Ishikawa (cell line): Measurements from ENCODE around the gene NPBWR2.
A peak's percentile ranks its signal among the peaks of the same experiment; 100 is the strongest.

Source experiments
- CEBPB ChIP-seq: IDR thresholded peaks from 2 replicates; pipeline ENCODE4 v1.6.1; 2012
- CREB1 ChIP-seq: IDR thresholded peaks from 2 replicates; pipeline ENCODE4 v1.6.1; 2012; ENCODE audit warnings: low read depth
- EGR1 ChIP-seq: IDR thresholded peaks from 2 replicates; pipeline ENCODE4 v1.6.1; 2012
- EP300 ChIP-seq: IDR thresholded peaks from 2 replicates; pipeline ENCODE4 v1.6.1; 2012; ENCODE audit warnings: borderline replicate concordance
- FOXM1 ChIP-seq: IDR thresholded peaks from 2 replicates; pipeline ENCODE4 v1.6.1; 2012; ENCODE audit warnings: low read depth, borderline replicate concordance
- NFIC ChIP-seq: IDR thresholded peaks from 2 replicates; pipeline ENCODE4 v1.6.1; 2012
- RAD21 ChIP-seq: IDR thresholded peaks from 2 replicates; pipeline ENCODE4 v1.6.1; 2012; ENCODE audit warnings: low read depth
- TAF1 ChIP-seq: IDR thresholded peaks from 2 replicates; pipeline ENCODE4 v1.6.1; 2012; ENCODE audit warnings: low read depth, mild to moderate bottlenecking
- TCF12 ChIP-seq: IDR thresholded peaks from 2 replicates; pipeline ENCODE4 v1.6.1; 2012; ENCODE audit warnings: low read depth
- TEAD4 ChIP-seq: IDR thresholded peaks from 2 replicates; pipeline ENCODE4 v1.6.1; 2012
- YY1 ChIP-seq: IDR thresholded peaks from 2 replicates; pipeline ENCODE4 v1.6.1; 2012; ENCODE audit warnings: low read depth
- ZBTB7A ChIP-seq: IDR thresholded peaks from 2 replicates; pipeline ENCODE4 v1.6.1; 2012; ENCODE audit warnings: low read depth
- TF ChIP-seq, protein P1 (sequence below): IDR thresholded peaks from 2 replicates; pipeline ENCODE4 v1.6.1; 2012
- TF ChIP-seq, protein P2 (sequence below): IDR thresholded peaks from 2 replicates; pipeline ENCODE4 v1.6.1; 2012
- TF ChIP-seq, protein P3 (sequence below): IDR thresholded peaks from 2 replicates; pipeline ENCODE4 v1.6.1; 2012; ENCODE audit warnings: low read depth, mild to moderate bottlenecking

The NPBWR2 gene

DNA sequence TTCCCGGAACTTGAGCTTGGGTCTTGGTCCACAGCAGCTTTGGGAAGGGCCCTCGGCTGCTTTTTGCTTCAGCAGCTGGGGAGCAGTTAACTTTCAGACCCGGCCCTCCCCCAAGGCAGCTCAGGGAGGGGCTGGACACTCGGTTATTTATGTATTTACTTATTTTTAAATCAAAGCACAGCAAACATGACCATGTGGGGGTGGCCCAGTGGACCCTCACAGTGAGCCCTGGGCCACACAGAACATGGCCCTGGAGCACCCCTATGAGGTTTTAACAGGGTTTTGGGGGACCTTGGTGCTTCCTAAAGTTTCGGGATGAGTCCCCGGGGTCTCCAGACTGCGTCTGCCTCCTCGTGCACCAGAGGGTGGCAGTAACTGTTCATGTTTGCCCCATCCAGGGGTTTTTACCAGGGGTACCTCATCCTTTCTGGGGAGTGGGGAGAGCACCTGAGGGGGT lies 26.6 kb upstream of the NPBWR2 start:
- TF ChIP-seq EP300 (no peak), TCF12 (no peak), ZBTB7A (no peak), RAD21 (peak; percentile 19; the same call in 1 of the 2 replicates), CEBPB (no peak)
- TF ChIP-seq, protein P1, sequence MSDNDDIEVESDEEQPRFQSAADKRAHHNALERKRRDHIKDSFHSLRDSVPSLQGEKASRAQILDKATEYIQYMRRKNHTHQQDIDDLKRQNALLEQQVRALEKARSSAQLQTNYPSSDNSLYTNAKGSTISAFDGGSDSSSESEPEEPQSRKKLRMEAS: no peak

DNA sequence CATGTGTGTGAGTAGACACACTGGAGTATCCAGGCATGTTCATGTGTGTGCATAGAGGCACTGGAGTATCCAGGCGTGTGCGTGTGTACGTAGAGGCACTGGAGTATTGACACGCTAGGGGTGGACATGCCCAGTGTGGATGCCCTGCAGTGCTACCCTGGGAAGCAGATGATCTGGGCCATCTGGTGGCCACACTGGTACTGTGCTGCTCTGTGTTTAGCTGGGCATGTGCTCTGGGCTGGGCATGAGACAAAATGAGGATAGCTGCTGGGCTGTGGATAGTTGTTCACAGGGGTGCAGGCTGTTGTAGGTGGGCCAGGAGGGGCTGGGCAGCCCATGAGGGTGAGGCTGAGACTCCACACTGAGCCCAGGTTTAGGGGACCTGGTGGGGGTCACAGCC lies 24.0 kb upstream of the NPBWR2 start:
- TF ChIP-seq, protein P2, sequence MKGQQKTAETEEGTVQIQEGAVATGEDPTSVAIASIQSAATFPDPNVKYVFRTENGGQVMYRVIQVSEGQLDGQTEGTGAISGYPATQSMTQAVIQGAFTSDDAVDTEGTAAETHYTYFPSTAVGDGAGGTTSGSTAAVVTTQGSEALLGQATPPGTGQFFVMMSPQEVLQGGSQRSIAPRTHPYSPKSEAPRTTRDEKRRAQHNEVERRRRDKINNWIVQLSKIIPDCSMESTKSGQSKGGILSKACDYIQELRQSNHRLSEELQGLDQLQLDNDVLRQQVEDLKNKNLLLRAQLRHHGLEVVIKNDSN: no peak
- TF ChIP-seq TCF12 (no peak), YY1 (no peak), RAD21 (peak; percentile 40; the same call in 1 of the 2 replicates)

DNA sequence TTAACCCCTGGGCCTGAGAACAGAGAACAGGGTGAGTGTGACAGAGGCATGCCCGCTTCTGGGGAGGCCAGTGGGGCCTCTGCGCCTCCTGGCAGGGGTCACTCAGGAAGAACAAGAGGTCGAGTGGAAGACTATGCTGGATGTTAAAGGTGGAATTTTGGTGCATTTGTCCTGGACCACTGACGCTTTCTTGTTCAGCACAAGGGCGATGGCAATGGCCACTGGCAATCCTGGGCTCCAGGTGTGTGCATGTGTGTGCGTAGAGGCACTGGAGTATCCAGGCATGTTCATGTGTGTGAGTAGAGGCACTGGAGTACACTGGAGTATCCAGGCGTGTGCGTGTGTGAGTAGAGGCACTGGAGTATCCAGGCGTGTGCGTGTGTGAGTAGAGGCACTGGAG lies 23.5 kb upstream of the NPBWR2 start:
- TF ChIP-seq TCF12: no peak
- no peak for TF ChIP-seq NFIC
- no peak for TF ChIP-seq RAD21
- TF ChIP-seq CREB1: no peak
- TF ChIP-seq FOXM1: no peak
- TF ChIP-seq TAF1: no peak
- TF ChIP-seq CEBPB: no peak

DNA sequence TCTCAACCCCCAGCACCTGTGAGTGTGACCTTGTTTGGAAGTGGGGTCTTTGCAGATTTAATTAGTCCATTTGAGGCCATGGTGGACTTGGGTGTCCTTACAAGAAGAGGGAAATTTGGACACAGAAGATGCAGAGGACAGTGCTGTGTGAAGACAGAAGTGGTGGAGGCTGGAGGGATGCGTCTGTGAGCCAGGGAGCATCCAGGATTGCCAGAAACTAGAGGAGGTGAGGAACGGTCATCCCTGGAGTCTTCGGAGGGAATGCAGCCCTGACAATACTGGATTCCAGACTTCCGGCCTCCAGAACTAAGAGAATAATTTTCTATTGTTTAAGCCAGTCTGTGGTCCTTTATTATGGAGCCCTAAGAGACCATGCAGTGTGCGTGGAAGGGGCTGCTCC lies 22.9 kb upstream of the NPBWR2 start:
- TF ChIP-seq TCF12 (no peak), CREB1 (no peak), NFIC (no peak), EP300 (no peak), ZBTB7A (no peak), RAD21 (no peak), EGR1 (no peak), TAF1 (no peak), CEBPB (no peak), FOXM1 (no peak), YY1 (no peak)
- TF ChIP-seq, protein P1: no peak
- TF ChIP-seq, protein P3, sequence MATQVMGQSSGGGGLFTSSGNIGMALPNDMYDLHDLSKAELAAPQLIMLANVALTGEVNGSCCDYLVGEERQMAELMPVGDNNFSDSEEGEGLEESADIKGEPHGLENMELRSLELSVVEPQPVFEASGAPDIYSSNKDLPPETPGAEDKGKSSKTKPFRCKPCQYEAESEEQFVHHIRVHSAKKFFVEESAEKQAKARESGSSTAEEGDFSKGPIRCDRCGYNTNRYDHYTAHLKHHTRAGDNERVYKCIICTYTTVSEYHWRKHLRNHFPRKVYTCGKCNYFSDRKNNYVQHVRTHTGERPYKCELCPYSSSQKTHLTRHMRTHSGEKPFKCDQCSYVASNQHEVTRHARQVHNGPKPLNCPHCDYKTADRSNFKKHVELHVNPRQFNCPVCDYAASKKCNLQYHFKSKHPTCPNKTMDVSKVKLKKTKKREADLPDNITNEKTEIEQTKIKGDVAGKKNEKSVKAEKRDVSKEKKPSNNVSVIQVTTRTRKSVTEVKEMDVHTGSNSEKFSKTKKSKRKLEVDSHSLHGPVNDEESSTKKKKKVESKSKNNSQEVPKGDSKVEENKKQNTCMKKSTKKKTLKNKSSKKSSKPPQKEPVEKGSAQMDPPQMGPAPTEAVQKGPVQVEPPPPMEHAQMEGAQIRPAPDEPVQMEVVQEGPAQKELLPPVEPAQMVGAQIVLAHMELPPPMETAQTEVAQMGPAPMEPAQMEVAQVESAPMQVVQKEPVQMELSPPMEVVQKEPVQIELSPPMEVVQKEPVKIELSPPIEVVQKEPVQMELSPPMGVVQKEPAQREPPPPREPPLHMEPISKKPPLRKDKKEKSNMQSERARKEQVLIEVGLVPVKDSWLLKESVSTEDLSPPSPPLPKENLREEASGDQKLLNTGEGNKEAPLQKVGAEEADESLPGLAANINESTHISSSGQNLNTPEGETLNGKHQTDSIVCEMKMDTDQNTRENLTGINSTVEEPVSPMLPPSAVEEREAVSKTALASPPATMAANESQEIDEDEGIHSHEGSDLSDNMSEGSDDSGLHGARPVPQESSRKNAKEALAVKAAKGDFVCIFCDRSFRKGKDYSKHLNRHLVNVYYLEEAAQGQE: no peak

DNA sequence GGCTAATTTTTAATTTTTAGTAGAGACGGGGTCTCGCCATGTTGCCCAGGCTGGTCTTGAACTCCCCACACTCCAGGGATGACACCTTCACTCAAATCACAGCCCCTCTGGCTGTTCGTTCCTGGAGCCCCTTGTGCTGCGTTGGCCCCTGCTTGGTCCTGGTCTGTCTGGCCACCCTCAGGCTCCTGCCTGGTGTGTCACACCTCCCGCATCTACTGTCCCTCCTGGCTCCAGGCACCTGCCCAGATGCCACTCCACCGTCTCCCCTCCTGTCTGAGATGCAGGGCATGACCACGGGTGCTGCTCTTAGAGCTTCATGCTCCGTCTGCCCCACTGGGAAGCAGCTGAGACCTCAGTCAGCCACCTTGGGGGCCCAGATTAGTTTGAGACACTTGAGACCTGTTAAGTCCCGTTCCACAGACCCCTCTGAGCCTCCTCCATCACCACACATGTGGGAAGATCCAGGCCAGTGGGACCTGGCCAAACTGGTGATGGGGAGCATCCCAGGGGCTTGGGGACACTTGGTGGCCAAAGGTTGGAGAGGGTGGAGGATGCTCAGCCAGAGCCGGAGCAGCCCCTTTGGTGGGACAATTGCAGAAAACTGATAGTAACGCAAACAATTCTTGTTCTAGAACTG lies 21.9 kb upstream of the NPBWR2 start:
- TF ChIP-seq FOXM1: no peak
- no peak for TF ChIP-seq TAF1
- TF ChIP-seq ZBTB7A: no peak
- no peak for TF ChIP-seq NFIC
- TF ChIP-seq YY1: no peak
- no peak for TF ChIP-seq TEAD4
- TF ChIP-seq RAD21: no peak
- no peak for TF ChIP-seq EGR1
- TF ChIP-seq, protein P2: no peak
- TF ChIP-seq, protein P1: no peak
- TF ChIP-seq TCF12: no peak
- TF ChIP-seq EP300: no peak
- TF ChIP-seq CEBPB: no peak
- TF ChIP-seq CREB1: no peak

DNA sequence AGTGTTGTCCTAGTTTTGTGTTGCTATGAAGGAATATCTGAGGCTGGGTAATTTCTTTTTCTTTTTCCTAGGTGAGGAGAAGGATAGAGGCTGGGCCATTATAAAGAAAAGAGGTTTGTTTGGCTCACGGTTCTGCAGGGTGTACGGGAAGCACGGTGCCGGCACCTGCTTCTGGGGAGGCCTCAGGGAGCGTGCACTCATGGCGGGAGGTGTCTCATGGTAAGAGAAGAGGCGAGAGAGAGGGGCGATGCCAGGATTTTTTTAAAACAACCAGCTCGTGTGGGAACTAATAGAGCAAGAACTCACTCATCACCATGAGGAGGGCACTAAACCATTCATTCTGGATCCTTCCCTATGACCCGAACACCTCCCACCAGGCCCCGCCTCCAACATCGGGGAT lies 14.2 kb upstream of the NPBWR2 start:
- TF ChIP-seq FOXM1 (no peak), CEBPB (no peak), TAF1 (no peak), TEAD4 (no peak), RAD21 (no peak), ZBTB7A (no peak), YY1 (no peak), EP300 (no peak), NFIC (no peak), EGR1 (no peak), TCF12 (no peak), CREB1 (no peak)
- TF ChIP-seq, protein P3: no peak
- TF ChIP-seq, protein P2: no peak
- TF ChIP-seq, protein P1: no peak
